Heart left ventricle (tissue), 16 donors: ENCODE measurements around the gene KRT3. TPM values are rescaled to one million over a fixed set of nuclear protein-coding genes. Genes with fewer than 3 reads are reported as not detected.

Source experiments
- ATAC-seq, 4 donors: fragments of 200-7000 bp; cut with Tn5 transposase; one replicate each; pipeline ENCODE4 v1.9.1; 2020 to 2022; ENCODE audit warnings: moderate library complexity in 4 of 4, mild to moderate bottlenecking in 3 of 4, moderate number of reproducible peaks in 1 of 4
- DNase-seq, 5 donors: peaks; one replicate each; pipeline ENCODE4 v3.0.0-alpha.2; 2020
- H3K27ac ChIP-seq, 12 donors: fragments of 200-600 bp; sonication (generic) in 4 of 12; one replicate each; pipeline versions ENCODE4 v1.5.0 to v1.8.0; 2016 to 2022; ENCODE audit warnings: mild to moderate bottlenecking in 2 of 12
- H3K27me3 ChIP-seq, 9 donors: fragments of 200-600 bp; sonication (generic) in 2 of 9; one replicate each; pipeline versions ENCODE4 v1.5.1 to v1.8.0; 2016 to 2022; ENCODE audit warnings: mild to moderate bottlenecking in 3 of 9
- H3K36me3 ChIP-seq, 9 donors: fragments of 200-600 bp; sonication (generic) in 2 of 9; one replicate each; pipeline versions ENCODE4 v1.5.0 to v1.8.0; 2018 to 2022; ENCODE audit warnings: mild to moderate bottlenecking in 2 of 9
- H3K4me1 ChIP-seq, 12 donors: fragments of 200-600 bp; sonication (generic) in 4 of 12; one replicate each; pipeline versions ENCODE4 v1.5.0 to v1.8.0; 2016 to 2022; ENCODE audit warnings: mild to moderate bottlenecking in 3 of 12
- H3K4me3 ChIP-seq, 12 donors: fragments of 200-600 bp; sonication (generic) in 4 of 12; one replicate each; pipeline versions ENCODE4 v1.5.0 to v1.8.0; 2017 to 2022; ENCODE audit warnings: mild to moderate bottlenecking in 9 of 12, moderate library complexity in 4 of 12
- H3K9me3 ChIP-seq, 12 donors: fragments of 200-600 bp; sonication (generic) in 4 of 12; one replicate each; pipeline versions ENCODE4 v1.5.0 to v1.8.0; 2016 to 2022; ENCODE audit warnings: mild to moderate bottlenecking in 1 of 12
- POLR2A ChIP-seq, 2 donors: fragments of 450-650 bp; IDR thresholded peaks; one replicate each; pipeline ENCODE4 v1.6.1; 2017; ENCODE audit warnings: antibody characterized with exemption in 2 of 2, mild to moderate bottlenecking in 2 of 2, moderate library complexity in 2 of 2
- WGBS, 4 donors: extraction: QIAGEN DNeasy Blood & Tissue Kit in 2 of 4; methylation state at CpG; one replicate each; pipeline versions ENCODE4 v1.1.5 to v1.1.7; 2013 to 2018; 5-methylcytosine and 5-hydroxymethylcytosine counted together
- intact Hi-C, 10 donors: fragments of 100-400 bp; cut with DNase I; formaldehyde crosslinking; loops; one replicate each; pipeline versions ENCODE4 v1.11.1 to v1.14.2; 2022
- polyA plus RNA-seq, 2 donors: library from polyadenylated mRNA; stranded (reverse); fragments of 200-250 nt; gene quantifications; one replicate each; pipeline ENCODE4 v1.2.3, GENCODE V29; 2013
- total RNA-seq, 9 donors: library from RNA; depleted of rRNA in 2 of 9; stranded (reverse); fragments of >200 nt in 2 of 9; fragmentation: NEBNext Ultra II Directional in 3 of 9; extraction: Animal tissue kit (Norgen Biotek cat#: 25700) in 3 of 9; gene quantifications; one replicate each; pipeline versions ENCODE4 v1.1.0 to v1.2.4, GENCODE V29; 2016 to 2023
- TF ChIP-seq, protein P1 (sequence below), 12 donors: fragments of 200-600 bp; sonication (generic) in 4 of 12; IDR thresholded peaks; one replicate each; pipeline versions ENCODE4 v1.5.0 to v1.8.0; 2018 to 2022; ENCODE audit warnings: antibody characterized with exemption in 12 of 12, mild to moderate bottlenecking in 5 of 12
- donor health status: ischemic (EF 13 %, LVEDD 7.1; RV severe dilation, severe dysfunction).
- donor health status: healthy with polysubstance abuse.
- donor health status: DM: no; HTN: yes; CAD: no.
- donor health status: DM: no; HTN: no; CAD: no.
- donor health status: ischemic (EF 25% LVEDD 6.9; RV normal size, moderate dysfunction).
- donor health status: ischemic (EF 25% LVEDD 5.7; RV mildly dilated, moderate dysfunction).
- donor health status: healthy.
- donor health status: DM: yes; HTN: yes; CAD: no.
- donor health status: ischemic (EF 35%, LVEDD 5.7; RV mildly dilated, moderate dysfunction).
- donor health status: nonischemic (EF 11% LVEDD 7.7; RV severe dilation, severe dysfunction).
- donor health status: DM: yes; HTN: yes; CAD: no.
- donor health status: PGD.
- donor health status: ischemic (EF 29% LVEDD 5.4; RV normal size, mild dysfunction).
- donor health status: nonischemic (EF 23%, LVEDD 6.1; RV moderate dilation, normal function).

KRT3 gene
- total and polyA plus RNA-seq, 11 donors = not detected

DNA sequence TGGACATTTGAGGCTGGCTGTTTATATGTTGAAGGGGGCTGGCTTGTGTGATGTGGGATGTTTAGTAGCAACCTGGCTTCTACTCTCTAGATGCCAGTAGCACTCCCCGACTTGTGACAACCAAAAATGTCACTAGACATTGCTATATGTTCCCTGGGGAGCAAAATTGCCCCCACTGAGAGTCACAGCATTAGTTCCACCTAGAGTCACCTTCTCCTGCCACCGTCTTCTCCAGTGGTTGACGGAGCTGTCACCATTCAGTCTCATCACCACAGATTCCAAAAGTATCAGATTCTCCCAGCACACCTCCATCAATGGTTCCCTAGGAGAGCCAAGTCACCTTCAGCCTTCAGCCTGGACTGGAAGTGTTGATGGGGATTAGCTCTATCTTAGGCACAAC, 11.0 kb downstream of the KRT3 start:
- intact Hi-C loops = no loop called here
- Histone ChIP-seq H3K4me3 (no peak overlapping the region), H3K27ac (no peak overlapping the region), H3K9me3 (no peaks in the 10 kb centered on the region), H3K36me3 (no peaks in the 10 kb centered on the region), H3K4me1 (peaks cover 0 to 2% (median 0%) of the 10 kb centered on the region in 12 donors), H3K27me3 (peaks cover 0 to 38% (median 12%) of the 10 kb centered on the region in 9 donors)
- TF ChIP-seq, protein P1, sequence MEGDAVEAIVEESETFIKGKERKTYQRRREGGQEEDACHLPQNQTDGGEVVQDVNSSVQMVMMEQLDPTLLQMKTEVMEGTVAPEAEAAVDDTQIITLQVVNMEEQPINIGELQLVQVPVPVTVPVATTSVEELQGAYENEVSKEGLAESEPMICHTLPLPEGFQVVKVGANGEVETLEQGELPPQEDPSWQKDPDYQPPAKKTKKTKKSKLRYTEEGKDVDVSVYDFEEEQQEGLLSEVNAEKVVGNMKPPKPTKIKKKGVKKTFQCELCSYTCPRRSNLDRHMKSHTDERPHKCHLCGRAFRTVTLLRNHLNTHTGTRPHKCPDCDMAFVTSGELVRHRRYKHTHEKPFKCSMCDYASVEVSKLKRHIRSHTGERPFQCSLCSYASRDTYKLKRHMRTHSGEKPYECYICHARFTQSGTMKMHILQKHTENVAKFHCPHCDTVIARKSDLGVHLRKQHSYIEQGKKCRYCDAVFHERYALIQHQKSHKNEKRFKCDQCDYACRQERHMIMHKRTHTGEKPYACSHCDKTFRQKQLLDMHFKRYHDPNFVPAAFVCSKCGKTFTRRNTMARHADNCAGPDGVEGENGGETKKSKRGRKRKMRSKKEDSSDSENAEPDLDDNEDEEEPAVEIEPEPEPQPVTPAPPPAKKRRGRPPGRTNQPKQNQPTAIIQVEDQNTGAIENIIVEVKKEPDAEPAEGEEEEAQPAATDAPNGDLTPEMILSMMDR (IDR thresholded peaks at IDR 0.05) = no peak
- no peak for TF ChIP-seq POLR2A (IDR thresholded peaks at IDR 0.05)
- DNase-seq = no peak
- no peak for ATAC-seq
- WGBS, 4 donors = 63 to 81% (median 79%) methylated on average over 3 of the region's 3 CpGs

DNA sequence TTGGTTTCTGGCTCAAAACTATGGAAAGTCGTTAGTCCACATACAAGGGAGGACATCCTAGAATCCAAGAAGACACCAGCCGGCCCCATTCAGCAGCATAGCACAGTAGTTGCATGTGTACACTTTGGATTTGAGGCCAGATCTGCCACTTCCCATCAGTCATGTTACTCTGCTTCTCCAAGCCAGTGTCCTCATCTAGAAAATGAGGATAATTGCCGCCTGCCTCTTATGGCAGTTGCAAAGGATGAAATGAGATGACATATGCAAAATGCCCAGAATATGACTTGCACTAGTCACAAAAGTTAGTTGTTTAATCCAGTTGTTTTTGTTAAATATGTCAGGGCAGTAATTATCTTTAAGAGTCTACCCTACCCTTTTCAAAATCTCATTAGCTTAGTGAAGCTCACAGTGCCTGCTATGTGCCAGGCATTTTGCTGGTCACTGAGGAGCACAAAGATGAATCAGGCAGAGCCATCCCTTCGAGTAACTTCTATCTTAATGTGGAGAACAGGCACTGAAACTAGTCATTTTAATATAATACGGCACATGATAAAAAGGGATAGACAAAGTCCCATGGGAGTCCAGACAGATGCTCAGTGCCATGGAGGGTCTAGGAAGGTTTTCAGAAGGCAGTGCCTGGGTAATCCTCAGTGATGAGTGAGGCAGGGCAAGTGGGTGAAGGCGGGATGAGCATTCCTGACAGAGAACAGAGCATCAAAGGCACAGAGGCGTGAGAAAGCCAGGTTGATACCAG, 12.2 kb downstream of the KRT3 start:
- ATAC-seq = no peak
- Histone ChIP-seq H3K4me3 (no peak overlapping the region), H3K9me3 (no peaks in the 10 kb centered on the region), H3K27ac (no peak overlapping the region), H3K4me1 (no peaks in the 10 kb centered on the region), H3K27me3 (peaks cover 0 to 33% (median 4%) of the 10 kb centered on the region in 9 donors), H3K36me3 (no peaks in the 10 kb centered on the region)
- no peak for TF ChIP-seq POLR2A (IDR thresholded peaks at IDR 0.05)
- TF ChIP-seq, protein P1 (IDR thresholded peaks at IDR 0.05) = no peak
- DNase-seq = no peak
- intact Hi-C loops = no loop called here
- 75 to 81% (median 76%) methylated on average over 7 of the region's 7 CpGs for WGBS, 4 donors

DNA sequence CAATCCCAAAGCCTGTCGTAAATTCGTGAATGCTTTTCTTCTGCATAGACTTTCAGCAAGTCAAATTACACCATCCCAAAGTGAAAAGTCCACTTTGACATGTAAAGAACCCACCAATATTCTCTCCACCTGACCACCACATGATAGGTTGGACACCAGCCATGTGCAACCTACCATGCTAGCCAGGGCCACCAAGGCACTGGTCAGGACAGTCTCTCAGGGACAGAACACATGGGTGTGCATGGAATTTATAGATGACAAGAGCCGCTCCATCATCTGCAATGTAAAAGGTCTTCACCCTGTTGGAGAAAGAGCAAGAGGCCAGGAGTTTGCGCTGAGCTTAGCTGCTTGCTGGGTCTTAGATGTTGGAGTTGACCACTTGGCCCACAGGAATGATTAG, 13.4 kb downstream of the KRT3 start:
- ATAC-seq = no peak

DNA sequence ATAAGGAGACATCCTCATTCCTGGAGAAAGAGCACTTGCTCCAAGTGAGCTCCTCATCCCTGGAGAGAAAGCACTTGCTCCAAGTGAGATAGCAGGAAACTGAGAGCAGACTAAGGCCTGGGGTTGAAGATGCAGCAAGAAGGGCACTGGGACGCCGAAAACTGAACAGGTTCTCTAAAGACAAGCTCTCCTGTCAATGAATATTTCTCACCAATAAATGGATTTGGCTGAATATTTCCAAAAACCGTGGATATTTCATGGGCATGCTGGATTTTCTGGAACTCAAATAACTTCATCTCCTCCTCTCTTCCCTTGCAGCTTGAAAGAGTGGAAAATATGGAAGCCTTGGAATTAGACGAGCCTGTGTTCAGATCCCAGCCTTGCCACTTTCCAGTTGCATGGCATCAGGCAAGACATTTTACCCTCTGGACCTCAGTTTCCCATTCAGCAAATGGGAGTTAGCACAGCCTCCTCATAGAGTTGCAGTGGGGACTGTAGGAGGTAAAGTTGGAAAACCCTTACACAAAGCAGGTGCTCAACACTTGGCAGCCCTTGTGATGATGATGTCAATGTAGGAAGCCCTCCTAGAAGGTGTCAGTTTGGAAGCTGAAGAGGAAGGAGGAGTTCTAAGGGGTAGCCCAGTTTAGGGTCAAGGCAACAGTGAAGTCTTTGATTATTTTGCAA, 14.4 kb downstream of the KRT3 start:
- Histone ChIP-seq H3K4me3 (no peak overlapping the region), H3K9me3 (no peaks in the 10 kb centered on the region), H3K4me1 (no peaks in the 10 kb centered on the region), H3K27ac (no peak overlapping the region), H3K27me3 (peaks cover 0 to 32% (median 2%) of the 10 kb centered on the region in 9 donors), H3K36me3 (no peaks in the 10 kb centered on the region)
- intact Hi-C loops = no loop called here
- WGBS, 4 donors = 64 to 79% (median 66%) methylated on average over 4 of the region's 4 CpGs
- DNase-seq (no peak), ATAC-seq (no peak)
- TF ChIP-seq POLR2A (IDR thresholded peaks at IDR 0.05) = no peak
- TF ChIP-seq, protein P1 (IDR thresholded peaks at IDR 0.05) = no peak

More for the DNA sequence above, 13.4 kb downstream of the KRT3 start:
- 93 to 97% (median 95%) methylated on average over 4 of the region's 4 CpGs for WGBS, 4 donors
- DNase-seq = no peak
- Histone ChIP-seq H3K4me3 (no peak overlapping the region), H3K9me3 (no peaks in the 10 kb centered on the region), H3K36me3 (no peaks in the 10 kb centered on the region), H3K4me1 (no peaks in the 10 kb centered on the region), H3K27me3 (peaks cover 0 to 31% (median 2%) of the 10 kb centered on the region in 9 donors), H3K27ac (no peak overlapping the region)
- TF ChIP-seq, protein P1 (IDR thresholded peaks at IDR 0.05) = no peak
- TF ChIP-seq POLR2A (IDR thresholded peaks at IDR 0.05) = no peak
- intact Hi-C loops = no loop called here
